CD4-positive, alpha-beta T cell treated with Interleukin-4 for 4 hours (primary cell): ENCODE results near the gene NDUFS1.
"Not testable (repeated sequence)": the region's sequence is repeated elsewhere in the genome, so short reads cannot be mapped to it uniquely, and the experiment has no call there.

ENCODE experiments used
- DNase-seq: peaks from one replicate; pipeline ENCODE4 v3.0.0-alpha.2; 2020

NDUFS1 gene

GRCh38 chr2:206159346-206160124 is at the start of gene NDUFS1, which contains the start of gene EEF1B2:
Gene NDUFS1 (minus strand): TSS chr2:206159444. CDS start chr2:206153678, 5,766 bp downstream.
Gene EEF1B2 (plus strand): TSS chr2:206159895. CDS start chr2:206159980, 85 bp downstream.
- DNase-seq, result peak; percentile 97

GRCh38 chr2:206208900-206209299 is 49.7 kb upstream of the NDUFS1 start:
- no peak for DNase-seq

- not testable (repeated sequence) for DNase-seq
These were observed 48.1 kb upstream of the NDUFS1 start for GRCh38 chr2:206207316-206207715.

GRCh38 chr2:206204710-206205109 is 45.5 kb upstream of the NDUFS1 start:
- DNase-seq, result no peak

GRCh38 chr2:206203331-206203730 is 44.1 kb upstream of the NDUFS1 start:
- no peak for DNase-seq

GRCh38 chr2:206202446-206202845 is 43.2 kb upstream of the NDUFS1 start:
- DNase-seq, result no peak

GRCh38 chr2:206201075-206201848 is 42.0 kb upstream of the NDUFS1 start:
- DNase-seq, result no peak

- no peak for DNase-seq
These were observed 39.4 kb upstream of the NDUFS1 start for GRCh38 chr2:206198677-206199076.

GRCh38 chr2:206193671-206194357 is 34.6 kb upstream of the NDUFS1 start:
- DNase-seq, result no peak

- DNase-seq, result no peak
These were observed 32.9 kb upstream of the NDUFS1 start for GRCh38 chr2:206192157-206192556.

- DNase-seq, result no peak
These were observed 31.4 kb upstream of the NDUFS1 start for GRCh38 chr2:206190689-206191088.

- DNase-seq, result no peak
These were observed 30.9 kb upstream of the NDUFS1 start for GRCh38 chr2:206190111-206190510.

- DNase-seq, result no peak
These were observed 30.4 kb upstream of the NDUFS1 start for GRCh38 chr2:206189691-206190090.

- not testable (repeated sequence) for DNase-seq
These were observed 22.3 kb upstream of the NDUFS1 start for GRCh38 chr2:206181526-206181925.

- no peak for DNase-seq
These were observed 17.7 kb upstream of the NDUFS1 start for GRCh38 chr2:206176901-206177300.

GRCh38 chr2:206176121-206176520 is 16.9 kb upstream of the NDUFS1 start:
- DNase-seq, result no peak

GRCh38 chr2:206173147-206173546 is 13.9 kb upstream of the NDUFS1 start:
- DNase-seq, result no peak

GRCh38 chr2:206171624-206172397 is 12.6 kb upstream of the NDUFS1 start:
- not testable (repeated sequence) for DNase-seq

- not testable (repeated sequence) for DNase-seq
These were observed 9.0 kb upstream of the NDUFS1 start for GRCh38 chr2:206168230-206168629.

GRCh38 chr2:206164261-206164862 is 5.1 kb upstream of the NDUFS1 start:
- peak; percentile 49 for DNase-seq

- no peak for DNase-seq
These were observed 4.1 kb upstream of the NDUFS1 start for GRCh38 chr2:206163251-206163880.

- not testable (repeated sequence) for DNase-seq
These were observed 3.2 kb upstream of the NDUFS1 start for GRCh38 chr2:206162401-206162800.
